HG03196 (cell line): ENCODE measurements around the gene PPP1R12A.
"Not testable (repeated sequence)": the region's sequence is repeated elsewhere in the genome, so short reads cannot be mapped to it uniquely, and the experiment has no call there.

Experiments used
- ATAC-seq: cut with Tn5 transposase; IDR thresholded peaks from one replicate; pipeline ENCODE4 v1.9.1; 2021; ENCODE audit not compliant: unreplicated experiment

Gene PPP1R12A

GRCh38 chr12:79842630-79843029 lies 92.3 kb downstream of the PPP1R12A start:
- ATAC-seq, result no peak

GRCh38 chr12:79841878-79842265 lies 93.0 kb downstream of the PPP1R12A start:
- no peak for ATAC-seq

GRCh38 chr12:79841248-79841877 lies 93.5 kb downstream of the PPP1R12A start:
- ATAC-seq, result no peak

GRCh38 chr12:79838359-79838758 lies 96.5 kb downstream of the PPP1R12A start:
- no peak for ATAC-seq

- ATAC-seq, result no peak
Measured at GRCh38 chr12:79837575-79837974, 97.3 kb downstream of the PPP1R12A start.

GRCh38 chr12:79835377-79835843 lies 99.5 kb downstream of the PPP1R12A start:
- ATAC-seq, result no peak

- ATAC-seq, result no peak
Measured at GRCh38 chr12:79834712-79835376, 100.1 kb downstream of the PPP1R12A start.

- no peak for ATAC-seq
Measured at GRCh38 chr12:79830440-79830839, 104.5 kb downstream of the PPP1R12A start.

GRCh38 chr12:79828924-79829323 lies 106.0 kb downstream of the PPP1R12A start:
- no peak for ATAC-seq

- ATAC-seq, result no peak
Measured at GRCh38 chr12:79827484-79827883, 107.4 kb downstream of the PPP1R12A start.

GRCh38 chr12:79826267-79827128 lies 108.4 kb downstream of the PPP1R12A start:
- no peak for ATAC-seq

GRCh38 chr12:79822475-79822874 lies 112.4 kb downstream of the PPP1R12A start:
- no peak for ATAC-seq

GRCh38 chr12:79818856-79819255 lies 116.0 kb downstream of the PPP1R12A start:
- no peak for ATAC-seq

- ATAC-seq, result not testable (repeated sequence)
Measured at GRCh38 chr12:79784366-79785065, 150.4 kb downstream of the PPP1R12A start.

GRCh38 chr12:79782172-79782900 lies 152.6 kb downstream of the PPP1R12A start:
- no peak for ATAC-seq

GRCh38 chr12:79778802-79779448 lies 156.0 kb downstream of the PPP1R12A start:
- ATAC-seq, result no peak

- ATAC-seq, result no peak
Measured at GRCh38 chr12:79776111-79776510, 158.8 kb downstream of the PPP1R12A start.

GRCh38 chr12:79775355-79776027 lies 159.4 kb downstream of the PPP1R12A start:
- no peak for ATAC-seq

GRCh38 chr12:79773896-79774295 lies 161.0 kb downstream of the PPP1R12A start:
- no peak for ATAC-seq
